ENCODE results near the gene SESTD1.

- TF ChIP-seq CTCF (conservative IDR thresholded peaks at IDR 0.05) (no peak), ZFX (IDR thresholded peaks at IDR 0.05) (no peak)
Measured at GRCh38 chr2:179133016-179133415, 131.6 kb downstream of the SESTD1 start.

All from C4-2B (cell line).